GM19372 (cell line): ENCODE results near the gene MIXL1.

Experiments
- ATAC-seq: cut with Tn5 transposase; IDR thresholded peaks from one replicate; pipeline ENCODE4 v1.9.1; 2021; ENCODE audit warnings: mild to moderate bottlenecking, low read depth, moderate library complexity; ENCODE audit not compliant: unreplicated experiment

The MIXL1 gene

GRCh38 chr1:226276077-226276682 is 52.7 kb downstream of the MIXL1 start:
- ATAC-seq: no peak
